HepG2 (cell line): ENCODE results near the gene CYB561. TPM values are rescaled to one million over a fixed set of nuclear protein-coding genes. Genes with fewer than 3 reads are reported as not detected.

ENCODE experiments used
- ATF7-NPFF ChIP-seq: sonication (generic); formaldehyde crosslinking; IDR thresholded peaks from 2 replicates; pipeline ENCODE4 v1.8.1; 2023; ENCODE audit warnings: mild to moderate bottlenecking, low read depth, missing genetic modification reagents, moderate library complexity
- HNRNPK ChIP-seq: fragments of 200-400 bp; formaldehyde crosslinking; IDR thresholded peaks from 2 replicates; pipeline ENCODE4 v1.6.1; 2018; ENCODE audit warnings: low read length, low read depth, moderate library complexity, mild to moderate bottlenecking; ENCODE audit not compliant: poor library complexity, severe bottlenecking
- KLF16 ChIP-seq, 2 experiments: sonication (generic) in 1 of 2; formaldehyde crosslinking in 1 of 2; IDR thresholded peaks; 2 replicates each; pipeline versions ENCODE4 v1.6.1 to v1.8.0; 2016 to 2023; ENCODE audit warnings: missing genetic modification reagents in 2 of 2, missing compliant biosample characterization in 1 of 2
- TSC22D2 ChIP-seq: sonication (generic); formaldehyde crosslinking; IDR thresholded peaks from 2 replicates; pipeline ENCODE4 v1.5.1; 2020; ENCODE audit warnings: missing genetic modification reagents, mild to moderate bottlenecking, borderline replicate concordance
- XBP1 ChIP-seq: sonication (generic); formaldehyde crosslinking; IDR thresholded peaks from 2 replicates; pipeline ENCODE4 v1.5.0; 2020; ENCODE audit warnings: missing genetic modification reagents
- ZBTB3 ChIP-seq: sonication (generic); formaldehyde crosslinking; IDR thresholded peaks from 2 replicates; pipeline ENCODE4 v1.4.0; 2020; ENCODE audit warnings: low read depth, mild to moderate bottlenecking, moderate library complexity, missing genetic modification reagents, borderline replicate concordance
- ZNF232 ChIP-seq: sonication (generic); formaldehyde crosslinking; IDR thresholded peaks from 2 replicates; pipeline ENCODE4 v1.4.0; 2020; ENCODE audit warnings: missing genetic modification reagents, borderline replicate concordance
- ZSCAN21 ChIP-seq: sonication (generic); formaldehyde crosslinking; IDR thresholded peaks from 2 replicates; pipeline ENCODE4 v1.8.0; 2022; ENCODE audit warnings: mild to moderate bottlenecking, missing genetic modification reagents, moderate library complexity, borderline replicate concordance
- polyA plus RNA-seq, 8 experiments: library from polyadenylated mRNA; depleted of rRNA in 3 of 8; stranded (reverse) in 7 of 8; unstranded in 1 of 8; fragments of >200 nt; fragmentation: Illumina TruSeq in 4 of 8; extraction: Trizol in 4 of 8; gene quantifications; 2 replicates each; pipeline versions ENCODE4 v1.2.1 to v1.2.3, GENCODE V29; 2011 to 2016; ENCODE audit warnings: low read depth in 4 of 8, missing spikeins in 1 of 8, mixed read lengths in 1 of 8; ENCODE audit not compliant: insufficient read depth in 1 of 8
- total RNA-seq, 5 experiments: library from RNA; depleted of rRNA; stranded (reverse); fragments of >200 nt; fragmentation: Illumina TruSeq; extraction: Trizol; gene quantifications; 2 replicates each; pipeline ENCODE4 v1.2.3, GENCODE V29; 2016; ENCODE audit warnings: low read depth in 1 of 5
- TF ChIP-seq, protein P1 (sequence below): sonication (generic); formaldehyde crosslinking; IDR thresholded peaks from 2 replicates; pipeline ENCODE4 v1.5.1; 2020; ENCODE audit warnings: missing genetic modification reagents, mild to moderate bottlenecking, borderline replicate concordance
- TF ChIP-seq, protein P2 (sequence below): sonication (generic); formaldehyde crosslinking; IDR thresholded peaks from 2 replicates; pipeline ENCODE4 v1.4.0; 2020; ENCODE audit warnings: missing genetic modification reagents
- TF ChIP-seq, protein P3 (sequence below): IDR thresholded peaks from 2 replicates; pipeline ENCODE4 v1.6.1; 2016; ENCODE audit warnings: low read depth, borderline replicate concordance
- TF ChIP-seq, protein P4 (sequence below): sonication (generic); formaldehyde crosslinking; IDR thresholded peaks from 2 replicates; pipeline ENCODE4 v1.4.0; 2020; ENCODE audit warnings: missing genetic modification reagents, borderline replicate concordance
- TF ChIP-seq, protein P5 (sequence below): sonication (generic); formaldehyde crosslinking; IDR thresholded peaks from 2 replicates; pipeline ENCODE4 v1.4.0; 2020; ENCODE audit warnings: missing genetic modification reagents

The CYB561 gene
- total and polyA plus RNA-seq, 2 of the 13 experiments (the other 11 are each of a cell fraction or from before 2014, with no cell fraction given): 1.5 to 6.7 TPM

DNA sequence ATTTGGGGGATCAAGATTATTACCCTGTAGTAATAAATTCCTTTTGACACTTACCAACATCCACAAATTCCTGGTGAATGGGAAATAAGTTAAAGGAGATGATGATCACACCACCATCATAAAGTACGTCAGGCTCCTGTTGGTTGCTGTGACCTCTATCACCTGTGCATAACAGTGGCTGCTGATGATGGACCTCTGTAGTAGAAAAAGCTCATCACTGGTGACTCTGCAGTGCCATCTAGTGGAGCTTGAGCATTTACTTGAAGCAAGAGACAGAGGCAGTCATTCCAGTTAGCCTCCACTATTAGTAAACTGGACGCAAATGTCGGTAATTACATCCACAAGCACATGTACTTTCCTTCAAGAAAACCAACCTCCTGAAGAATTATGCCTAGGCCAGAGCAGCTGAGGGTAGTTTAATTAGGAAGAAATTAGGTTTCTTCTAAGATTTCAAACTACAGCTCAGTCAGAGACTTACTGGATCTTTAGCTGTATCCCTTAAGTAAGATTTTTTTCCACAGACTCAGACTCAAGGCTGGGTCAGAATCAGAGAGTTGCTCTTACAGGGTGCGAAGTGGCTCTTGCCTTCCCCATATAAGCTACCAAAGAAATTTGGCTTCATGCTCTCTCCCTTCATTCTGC, 39.3 kb downstream of the CYB561 start (continued):
- TF ChIP-seq ATF7-NPFF (CRISPR knock-in tag): no peak
- TF ChIP-seq, protein P1, sequence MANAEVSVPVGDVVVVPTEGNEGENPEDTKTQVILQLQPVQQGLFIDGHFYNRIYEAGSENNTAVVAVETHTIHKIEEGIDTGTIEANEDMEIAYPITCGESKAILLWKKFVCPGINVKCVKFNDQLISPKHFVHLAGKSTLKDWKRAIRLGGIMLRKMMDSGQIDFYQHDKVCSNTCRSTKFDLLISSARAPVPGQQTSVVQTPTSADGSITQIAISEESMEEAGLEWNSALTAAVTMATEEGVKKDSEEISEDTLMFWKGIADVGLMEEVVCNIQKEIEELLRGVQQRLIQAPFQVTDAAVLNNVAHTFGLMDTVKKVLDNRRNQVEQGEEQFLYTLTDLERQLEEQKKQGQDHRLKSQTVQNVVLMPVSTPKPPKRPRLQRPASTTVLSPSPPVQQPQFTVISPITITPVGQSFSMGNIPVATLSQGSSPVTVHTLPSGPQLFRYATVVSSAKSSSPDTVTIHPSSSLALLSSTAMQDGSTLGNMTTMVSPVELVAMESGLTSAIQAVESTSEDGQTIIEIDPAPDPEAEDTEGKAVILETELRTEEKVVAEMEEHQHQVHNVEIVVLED (CRISPR knock-in tag): no peak
- no peak for TF ChIP-seq XBP1 (CRISPR knock-in tag)
- TF ChIP-seq, protein P2, sequence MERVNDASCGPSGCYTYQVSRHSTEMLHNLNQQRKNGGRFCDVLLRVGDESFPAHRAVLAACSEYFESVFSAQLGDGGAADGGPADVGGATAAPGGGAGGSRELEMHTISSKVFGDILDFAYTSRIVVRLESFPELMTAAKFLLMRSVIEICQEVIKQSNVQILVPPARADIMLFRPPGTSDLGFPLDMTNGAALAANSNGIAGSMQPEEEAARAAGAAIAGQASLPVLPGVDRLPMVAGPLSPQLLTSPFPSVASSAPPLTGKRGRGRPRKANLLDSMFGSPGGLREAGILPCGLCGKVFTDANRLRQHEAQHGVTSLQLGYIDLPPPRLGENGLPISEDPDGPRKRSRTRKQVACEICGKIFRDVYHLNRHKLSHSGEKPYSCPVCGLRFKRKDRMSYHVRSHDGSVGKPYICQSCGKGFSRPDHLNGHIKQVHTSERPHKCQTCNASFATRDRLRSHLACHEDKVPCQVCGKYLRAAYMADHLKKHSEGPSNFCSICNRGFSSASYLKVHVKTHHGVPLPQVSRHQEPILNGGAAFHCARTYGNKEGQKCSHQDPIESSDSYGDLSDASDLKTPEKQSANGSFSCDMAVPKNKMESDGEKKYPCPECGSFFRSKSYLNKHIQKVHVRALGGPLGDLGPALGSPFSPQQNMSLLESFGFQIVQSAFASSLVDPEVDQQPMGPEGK (CRISPR knock-in tag): no peak
- TF ChIP-seq ZBTB3: no peak
- no peak for TF ChIP-seq HNRNPK
- TF ChIP-seq TSC22D2 (CRISPR knock-in tag): no peak
- TF ChIP-seq, protein P3, sequence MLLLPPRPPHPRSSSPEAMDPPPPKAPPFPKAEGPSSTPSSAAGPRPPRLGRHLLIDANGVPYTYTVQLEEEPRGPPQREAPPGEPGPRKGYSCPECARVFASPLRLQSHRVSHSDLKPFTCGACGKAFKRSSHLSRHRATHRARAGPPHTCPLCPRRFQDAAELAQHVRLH (CRISPR knock-in tag): 0 out of 2 replicates have a peak, but pooled peaks have one; percentile 30
- TF ChIP-seq ZNF232 (CRISPR knock-in tag): no peak
- TF ChIP-seq ZSCAN21 (CRISPR knock-in tag): no peak
- TF ChIP-seq KLF16 (CRISPR knock-in tag; IDR thresholded peaks at IDR 0.05): 0 out of 4 replicates have a peak, but pooled peaks of 1 of the 2 experiments have one; percentile 25
- TF ChIP-seq, protein P4, sequence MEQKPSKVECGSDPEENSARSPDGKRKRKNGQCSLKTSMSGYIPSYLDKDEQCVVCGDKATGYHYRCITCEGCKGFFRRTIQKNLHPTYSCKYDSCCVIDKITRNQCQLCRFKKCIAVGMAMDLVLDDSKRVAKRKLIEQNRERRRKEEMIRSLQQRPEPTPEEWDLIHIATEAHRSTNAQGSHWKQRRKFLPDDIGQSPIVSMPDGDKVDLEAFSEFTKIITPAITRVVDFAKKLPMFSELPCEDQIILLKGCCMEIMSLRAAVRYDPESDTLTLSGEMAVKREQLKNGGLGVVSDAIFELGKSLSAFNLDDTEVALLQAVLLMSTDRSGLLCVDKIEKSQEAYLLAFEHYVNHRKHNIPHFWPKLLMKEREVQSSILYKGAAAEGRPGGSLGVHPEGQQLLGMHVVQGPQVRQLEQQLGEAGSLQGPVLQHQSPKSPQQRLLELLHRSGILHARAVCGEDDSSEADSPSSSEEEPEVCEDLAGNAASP (CRISPR knock-in tag): no peak
- TF ChIP-seq, protein P5, sequence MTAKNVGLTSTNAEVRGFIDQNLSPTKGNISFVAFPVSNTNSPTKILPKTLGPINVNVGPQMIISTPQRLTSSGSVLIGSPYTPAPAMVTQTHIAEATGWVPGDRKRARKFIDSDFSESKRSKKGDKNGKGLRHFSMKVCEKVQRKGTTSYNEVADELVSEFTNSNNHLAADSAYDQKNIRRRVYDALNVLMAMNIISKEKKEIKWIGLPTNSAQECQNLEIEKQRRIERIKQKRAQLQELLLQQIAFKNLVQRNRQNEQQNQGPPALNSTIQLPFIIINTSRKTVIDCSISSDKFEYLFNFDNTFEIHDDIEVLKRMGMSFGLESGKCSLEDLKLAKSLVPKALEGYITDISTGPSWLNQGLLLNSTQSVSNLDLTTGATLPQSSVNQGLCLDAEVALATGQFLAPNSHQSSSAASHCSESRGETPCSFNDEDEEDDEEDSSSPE (CRISPR knock-in tag): no peak
